BJ (cell line): Measurements from ENCODE around the gene AP1B1. TPM values are rescaled to one million over a fixed set of nuclear protein-coding genes. Genes with fewer than 3 reads are reported as not detected.

Experiments used
- CTCF ChIA-PET: fragments of 350-600 bp; formaldehyde crosslinking; extraction: SDS; loops from one replicate; lab custom pipeline; 2021; ENCODE audit warnings: antibody characterized with exemption, inconsistent platforms; lab: Yijun Ruan, JAX
- POLR2A ChIA-PET: fragments of 300-600 bp; sonication (Branson Sonifier 250); formaldehyde crosslinking; extraction: SDS; loops from one replicate; lab custom pipeline; 2021; ENCODE audit warnings: antibody characterized with exemption; lab: Charles Lee
- DNase-seq: peaks from one replicate; pipeline ENCODE4 v3.0.0-alpha.2; 2011; ENCODE audit warnings: low read depth
- H3K27me3 ChIP-seq: 2 replicates; pipeline ENCODE4 v1.6.0; 2011; ENCODE audit warnings: low read length; ENCODE audit not compliant: control insufficient read depth, insufficient read depth
- H3K36me3 ChIP-seq: 2 replicates; pipeline ENCODE4 v1.5.1; 2011; ENCODE audit warnings: low read length; ENCODE audit not compliant: control insufficient read depth, insufficient read depth
- H3K4me3 ChIP-seq: 2 replicates; pipeline ENCODE4 v1.5.1; 2011; ENCODE audit warnings: low read depth, mild to moderate bottlenecking, control low read depth, low read length
- CTCF ChIP-seq: IDR thresholded peaks from 2 replicates; pipeline ENCODE4 v1.5.1; 2011; ENCODE audit warnings: low read depth, mild to moderate bottlenecking, control low read depth, inconsistent platforms, low read length, moderate library complexity; ENCODE audit not compliant: insufficient read depth
- polyA plus RNA-seq: library from polyadenylated mRNA; depleted of rRNA; stranded (reverse); fragments of >200 nt; gene quantifications from 2 replicates; pipeline ENCODE4 v1.2.3, GENCODE V29; 2011

Gene AP1B1
- polyA plus RNA-seq, 1 experiment = 75.0 TPM

- POLR2A ChIA-PET = no interaction called here
- CTCF ChIA-PET = interaction anchor here (1.0 to 2.6 kb wide), 9 partner anchors 10 to 129 kb away, joined by 3 to 9 read pairs (median 4); no protein-coding TSS in a partner anchor
- peak; percentile 83 for TF ChIP-seq CTCF
- peak; percentile 19 for DNase-seq
- Histone ChIP-seq H3K36me3 (no peaks in the 10 kb centered on the region), H3K27me3 (no peaks in the 10 kb centered on the region), H3K4me3 (no peak overlapping the region)
These were observed 6.7 kb upstream of the AP1B1 start for GRCh38 chr22:29394931-29395581.

GRCh38 chr22:29393019-29393608 is 4.7 kb upstream of the AP1B1 start:
- H3K27me3 ChIP-seq = no peaks in the 10 kb centered on the region
- H3K4me3 ChIP-seq = no peak overlapping the region
- ChIA-PET POLR2A (no interaction called here), CTCF (interaction anchor here (2.6 kb wide), 1 partner anchor 131 kb away, joined by 9 read pairs; no protein-coding TSS in a partner anchor)
- no peak for DNase-seq
- H3K36me3 ChIP-seq = no peaks in the 10 kb centered on the region
- no peak for TF ChIP-seq CTCF

- TF ChIP-seq CTCF = no peak
- ChIA-PET CTCF (no interaction called here), POLR2A (no interaction called here)
- H3K27me3 ChIP-seq = no peaks in the 10 kb centered on the region
- H3K36me3 ChIP-seq = no peaks in the 10 kb centered on the region
- H3K4me3 ChIP-seq = no peak overlapping the region
- no peak for DNase-seq
These were observed 3.2 kb upstream of the AP1B1 start for GRCh38 chr22:29391546-29391945.

GRCh38 chr22:29390270-29390669 is 1.9 kb upstream of the AP1B1 start:
- no peak for TF ChIP-seq CTCF
- ChIA-PET POLR2A (no interaction called here), CTCF (no interaction called here)
- no peak for DNase-seq
- Histone ChIP-seq H3K36me3 (peaks cover 2% of the 10 kb centered on the region; the same call in 1 of the 2 replicates), H3K4me3 (no peak overlapping the region), H3K27me3 (no peaks in the 10 kb centered on the region)

GRCh38 chr22:29388759-29389090 is 355 bp upstream of the AP1B1 start:
- ChIA-PET POLR2A (no interaction called here), CTCF (interaction anchor here (1.1 to 1.4 kb wide), 3 partner anchors 9 to 82 kb away, joined by 3 read pairs; no protein-coding TSS in a partner anchor)
- H3K27me3 ChIP-seq = no peaks in the 10 kb centered on the region
- peaks cover 4% of the 10 kb centered on the region; the same call in 1 of the 2 replicates for H3K36me3 ChIP-seq
- peak overlapping the region; percentile 77 for H3K4me3 ChIP-seq
- no peak for TF ChIP-seq CTCF
- DNase-seq = no peak
